NCI-H2171 (cell line): Measurements from ENCODE around the gene CAMK1G.
A peak's percentile ranks its signal among the peaks of the same experiment; 100 is the strongest.

Experiments
- DNase-seq: peaks from one replicate; lab custom pipeline; 2025; lab: John Stamatoyannopoulos, UW

The CAMK1G gene

DNA sequence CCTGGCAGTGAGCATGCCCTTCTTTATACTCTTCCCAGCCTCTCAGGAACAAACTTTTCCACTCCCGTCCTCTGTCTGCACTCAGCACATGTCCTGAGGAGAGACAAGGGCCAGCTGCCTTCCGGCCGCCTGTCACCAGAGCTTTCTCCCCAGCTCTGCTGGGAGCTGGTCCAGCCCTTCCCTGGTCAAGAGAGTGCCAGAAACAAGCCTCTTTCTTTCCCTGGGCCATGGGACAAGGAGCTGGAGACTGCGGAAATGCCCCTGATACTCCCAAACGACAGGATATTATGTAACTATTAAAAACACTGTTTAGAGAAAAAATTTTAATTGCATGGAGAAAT lies 58.3 kb downstream of the CAMK1G start:
- no peak for DNase-seq

DNA sequence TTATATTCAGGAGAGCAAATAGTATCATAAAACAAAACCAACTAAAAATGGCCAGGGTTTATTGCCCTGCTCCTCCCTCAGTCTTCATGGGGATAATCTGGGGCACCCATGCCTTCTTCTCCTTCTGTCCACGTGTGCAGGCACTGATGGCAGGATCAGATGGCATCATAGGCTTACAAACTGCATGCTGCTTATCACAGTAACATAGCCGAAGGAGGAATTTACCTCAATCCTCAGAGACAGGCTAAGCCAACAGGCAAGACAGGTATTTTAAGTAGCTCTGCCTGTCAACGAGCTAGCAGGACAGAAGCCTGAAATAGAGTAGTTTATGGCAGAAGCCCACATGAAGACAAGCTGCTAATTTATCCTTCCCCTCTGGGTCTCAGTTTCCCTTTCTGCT lies 59.3 kb downstream of the CAMK1G start:
- DNase-seq: no peak

DNA sequence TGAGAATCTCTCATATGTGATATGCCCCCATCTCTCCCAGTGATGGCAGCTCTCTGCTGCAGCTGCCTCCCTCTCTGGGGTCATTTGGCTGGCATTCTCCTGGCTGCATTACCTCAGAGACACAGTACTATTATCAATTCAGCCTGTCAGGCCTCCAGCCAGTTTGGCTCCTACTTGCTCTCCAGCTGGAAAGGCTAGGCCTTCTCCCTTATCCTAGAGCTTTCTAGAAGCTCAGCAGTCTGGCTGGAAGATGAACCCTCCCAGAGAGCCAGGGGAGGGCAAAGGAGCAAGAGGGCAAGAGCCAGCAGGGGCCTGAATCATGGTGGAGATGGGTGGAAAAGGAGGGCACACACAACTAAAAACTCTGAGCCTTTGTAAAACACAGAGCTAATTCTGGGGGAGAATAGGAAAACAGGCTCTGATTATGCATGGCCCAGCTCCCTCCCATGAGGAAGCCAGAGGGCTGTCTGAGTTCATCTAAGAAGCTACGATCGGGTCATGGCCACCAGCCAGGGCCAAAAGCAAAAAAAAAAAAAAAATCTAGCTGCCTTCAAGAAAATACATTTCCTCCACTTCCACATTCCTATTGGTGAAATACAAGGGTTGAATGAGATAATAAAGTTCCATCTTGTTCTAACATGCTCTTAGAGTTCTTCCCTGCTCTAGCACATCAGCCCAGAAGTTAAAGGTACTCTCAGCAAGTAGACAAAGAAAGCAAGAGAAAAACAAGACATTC lies 59.9 kb downstream of the CAMK1G start:
- no peak for DNase-seq

DNA sequence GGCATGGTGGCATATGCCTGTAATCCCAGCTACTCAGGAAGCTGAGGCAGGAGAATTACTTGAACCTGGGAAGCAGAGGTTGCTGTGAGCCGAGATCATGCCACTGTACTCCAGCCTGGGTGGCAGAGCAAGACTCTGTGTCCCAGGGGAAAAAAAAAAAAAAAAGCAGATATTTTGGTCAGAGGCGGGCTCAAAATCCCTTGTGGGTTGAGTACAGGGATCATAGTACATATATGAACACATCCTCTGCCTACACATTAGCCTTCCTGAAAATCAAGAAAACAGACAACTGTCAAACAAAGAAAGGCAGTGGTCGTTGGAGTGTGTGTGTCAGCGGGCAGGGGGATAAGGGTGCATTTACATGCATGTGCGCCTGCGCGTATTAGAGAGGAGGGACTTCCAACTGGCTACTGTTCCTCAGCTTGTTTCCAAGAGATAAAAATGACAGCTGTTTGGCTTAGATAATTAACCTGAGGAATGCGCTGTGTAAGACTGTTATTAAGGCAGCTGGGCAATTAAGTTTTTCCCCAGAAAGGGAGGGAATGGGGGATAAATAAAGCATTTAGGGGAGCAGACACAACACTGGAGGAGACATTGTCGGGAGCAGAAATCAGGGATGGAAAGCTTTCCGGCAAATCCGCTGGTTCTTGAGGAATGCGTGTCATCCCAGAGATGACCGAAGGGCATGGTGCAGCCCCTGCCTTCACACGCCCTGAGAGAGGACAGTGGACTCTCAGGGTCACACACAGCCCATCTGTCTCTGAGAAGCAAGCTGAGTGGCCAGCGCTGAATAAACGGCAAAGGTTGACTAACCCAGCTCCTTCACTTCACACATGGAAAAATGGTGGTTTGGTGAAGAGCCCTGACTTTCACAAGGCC lies 62.3 kb downstream of the CAMK1G start:
- DNase-seq: no peak

- no peak for DNase-seq
These were observed 63.0 kb downstream of the CAMK1G start for GRCh38 chr1:209646558-209646957.

DNA sequence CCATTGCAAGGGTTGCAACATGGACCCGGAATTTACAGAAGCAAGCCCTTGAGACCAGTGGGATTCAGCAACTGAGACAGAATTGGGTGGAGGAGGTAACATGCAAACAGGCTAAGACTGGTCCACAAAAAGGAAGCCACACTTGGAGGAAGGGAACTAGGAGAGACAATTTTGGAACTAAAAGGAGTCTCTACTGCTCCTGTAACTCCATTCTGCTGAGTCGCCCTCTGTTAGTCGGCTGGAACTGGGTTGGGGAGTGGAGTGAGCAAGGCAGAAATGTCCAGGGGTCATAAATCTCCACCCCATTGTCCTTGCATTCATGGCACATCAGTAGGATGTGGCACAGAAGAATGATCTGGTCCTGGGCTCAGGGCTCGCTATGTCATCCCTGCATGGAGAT lies 63.6 kb downstream of the CAMK1G start:
- no peak for DNase-seq

DNA sequence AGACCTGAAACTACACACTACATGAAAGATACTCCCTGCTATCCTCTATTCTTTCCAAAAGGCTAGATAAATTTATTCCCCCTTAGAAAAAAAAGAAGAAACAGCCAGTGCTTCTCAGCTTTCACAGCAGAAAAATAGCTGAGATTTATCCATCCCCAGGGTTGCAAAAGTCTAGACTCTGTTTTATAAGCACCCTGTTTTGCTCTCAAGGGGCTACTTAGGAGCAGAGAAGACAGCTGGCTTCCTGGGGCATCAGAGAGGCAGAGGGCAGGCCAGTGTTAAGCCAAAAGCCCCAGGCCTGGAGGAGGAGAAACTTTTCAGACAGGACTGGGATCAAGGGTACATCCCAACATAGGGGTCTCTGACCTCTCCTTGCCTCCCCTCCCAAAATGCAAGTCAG lies 64.8 kb downstream of the CAMK1G start:
- DNase-seq: no peak

DNA sequence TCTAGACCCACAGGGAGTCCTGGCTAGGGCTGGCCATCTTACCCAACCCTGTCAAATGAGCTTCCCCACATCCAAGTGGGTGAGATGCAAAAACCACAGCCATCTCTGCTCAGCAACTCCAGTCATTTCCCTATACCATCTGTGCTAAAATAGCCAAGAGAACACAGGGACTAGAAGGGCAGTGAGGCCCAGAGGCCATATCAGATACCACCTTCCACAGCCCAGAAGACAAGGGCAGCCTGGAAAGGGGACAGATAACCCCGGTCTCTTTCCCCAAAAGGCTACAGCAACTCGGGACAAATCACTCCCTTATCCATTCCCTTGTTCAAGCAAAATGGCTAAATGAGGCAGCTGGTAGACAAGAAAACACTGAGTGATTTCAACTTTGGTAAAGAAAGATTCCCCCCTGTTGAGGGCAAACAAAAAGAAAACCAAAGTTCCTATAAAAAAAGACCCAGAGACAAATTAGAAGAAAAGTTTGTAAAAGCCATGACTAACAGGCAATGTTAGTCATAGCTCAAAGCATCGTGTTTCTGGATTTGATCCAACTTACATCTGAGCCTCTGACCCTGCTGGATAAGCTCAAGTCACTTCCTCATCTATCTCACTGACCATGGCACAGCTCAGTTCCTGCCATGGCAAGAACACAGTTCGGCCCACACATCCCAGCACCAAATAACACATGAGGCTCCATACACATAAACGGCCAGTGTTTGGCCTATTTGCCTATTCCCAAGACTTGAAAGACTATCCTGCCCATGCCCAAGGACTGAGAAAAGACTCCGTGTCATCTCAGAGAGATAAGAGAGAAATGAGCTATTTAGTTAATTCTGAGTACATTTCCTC lies 65.6 kb downstream of the CAMK1G start:
- no peak for DNase-seq

DNA sequence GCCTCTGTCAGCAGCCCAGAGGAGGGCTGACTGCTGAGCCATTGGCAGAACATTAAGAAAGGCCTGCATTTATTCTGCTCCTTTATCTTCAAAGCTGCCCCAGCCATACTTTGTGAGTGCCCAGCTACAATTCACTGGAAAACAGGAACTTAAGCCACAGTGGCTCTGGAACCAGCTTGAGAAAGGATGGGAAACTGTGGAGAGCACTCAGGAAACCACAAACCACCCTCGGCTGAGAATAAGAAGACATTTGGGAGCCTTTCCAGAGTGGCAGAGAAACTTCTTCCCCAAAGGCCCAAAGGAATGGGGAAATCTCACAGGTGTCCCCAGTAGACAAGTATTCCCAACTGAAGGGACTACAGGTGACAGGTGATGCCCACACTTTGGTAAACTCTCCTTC lies 66.9 kb downstream of the CAMK1G start:
- DNase-seq: no peak

GRCh38 chr1:209651138-209651587 lies 67.6 kb downstream of the CAMK1G start:
- DNase-seq: no peak

- no peak for DNase-seq
These were observed 68.7 kb downstream of the CAMK1G start, which contains the start of gene LAMB3 for GRCh38 chr1:209652121-209652735. TSS of gene LAMB3 (minus strand) at chr1:209652425. CDS start at chr1:209650944, 1,481 bp downstream.

- DNase-seq: peak; percentile 71
These were observed 69.4 kb downstream of the CAMK1G start for GRCh38 chr1:209652873-209653401.

DNA sequence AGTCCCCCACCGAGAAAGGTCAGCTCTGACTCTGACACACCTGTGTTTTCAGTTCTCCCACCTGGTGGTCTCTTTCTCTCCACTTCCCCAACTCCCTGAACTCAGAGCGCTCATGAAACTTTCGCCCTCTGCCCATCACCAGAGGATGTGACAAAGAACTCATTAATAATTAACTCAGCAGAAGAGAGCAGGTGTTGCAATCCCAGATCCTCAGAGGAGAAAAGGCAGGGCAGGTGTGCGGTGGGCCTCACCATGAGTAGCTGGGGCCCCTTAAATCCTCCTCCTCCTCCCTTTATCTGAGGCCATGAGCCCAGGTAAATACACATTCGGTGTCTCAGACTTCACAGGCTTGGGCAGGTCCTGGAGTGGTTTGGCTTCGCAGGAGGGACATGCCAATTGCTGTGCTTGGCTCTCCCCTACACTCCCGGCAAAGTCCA lies 70.4 kb downstream of the CAMK1G start:
- DNase-seq: no peak

DNA sequence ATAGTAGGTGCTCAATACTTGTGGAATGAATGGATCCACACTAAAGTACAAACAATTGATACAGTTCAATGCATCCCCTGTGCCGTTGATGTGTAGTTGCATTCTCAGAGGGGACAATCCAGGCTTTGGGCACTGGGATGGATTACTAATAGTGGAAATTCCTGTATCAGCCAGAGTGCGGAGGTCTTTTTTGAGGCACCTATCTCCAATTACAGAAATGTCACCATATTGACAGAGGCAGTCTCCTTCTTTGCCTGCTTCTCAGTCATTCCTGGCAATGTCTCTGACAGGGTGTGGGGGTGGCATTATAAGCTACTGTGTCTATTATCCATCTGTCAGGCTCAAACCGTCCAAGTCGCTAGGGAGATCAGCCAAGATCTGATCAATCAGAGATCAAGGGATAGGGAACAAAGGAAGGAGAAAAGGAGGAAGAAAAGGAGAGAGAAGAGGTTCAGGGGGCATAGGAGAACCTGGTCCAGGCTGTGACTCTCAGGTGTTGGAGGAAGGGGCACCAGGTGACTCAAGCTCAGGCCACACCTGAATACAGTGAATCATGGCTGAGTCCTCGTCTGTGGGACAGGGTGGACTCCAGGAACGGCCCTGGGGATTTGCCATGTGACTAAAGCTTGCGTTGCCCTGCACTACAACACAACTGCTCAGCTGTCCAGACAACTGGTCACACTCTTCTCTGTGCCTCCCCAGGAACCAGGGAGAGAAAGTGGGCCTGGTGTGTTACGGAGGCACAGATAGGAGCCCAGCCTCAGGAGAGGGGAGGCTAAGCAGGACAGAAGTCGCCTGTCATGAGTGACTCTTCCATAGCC lies 72.1 kb downstream of the CAMK1G start:
- no peak for DNase-seq

DNA sequence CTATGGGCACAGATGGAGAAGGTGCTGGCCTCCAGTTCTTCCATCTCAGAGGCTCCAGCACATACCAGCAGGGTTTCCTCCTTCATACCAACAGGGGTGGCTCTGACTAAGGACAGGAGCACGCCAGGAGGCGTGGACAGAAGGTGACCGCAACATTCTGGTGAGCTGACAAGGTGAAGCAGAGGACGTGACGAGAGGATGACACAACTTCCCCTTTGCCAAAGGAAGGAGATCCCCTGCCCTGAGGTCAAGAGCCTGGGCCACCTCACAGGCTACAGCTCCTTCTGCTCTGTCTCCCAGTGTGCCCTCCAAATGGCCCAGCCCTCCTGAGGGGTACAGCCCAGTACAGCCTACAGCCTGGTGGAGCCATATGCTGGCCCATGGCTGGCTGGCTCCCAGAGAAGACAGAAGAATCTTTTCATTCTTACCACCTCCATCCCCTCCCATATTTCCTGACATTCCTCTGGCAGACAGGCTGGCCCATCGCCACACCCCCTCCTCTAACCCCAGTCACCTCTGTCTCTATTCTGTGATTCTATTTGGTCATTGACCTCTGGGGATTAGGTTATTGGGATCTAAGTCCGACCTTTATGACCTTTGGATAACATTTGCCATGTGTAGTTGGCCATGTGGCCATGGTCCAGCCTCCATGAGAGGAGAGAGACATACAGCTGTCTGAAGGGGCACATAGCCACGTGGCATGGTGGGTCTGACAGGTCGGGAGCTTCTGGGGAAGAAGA lies 73.8 kb downstream of the CAMK1G start:
- no peak for DNase-seq

GRCh38 chr1:209657918-209658317 lies 74.4 kb downstream of the CAMK1G start:
- no peak for DNase-seq

- no peak for DNase-seq
These were observed 76.4 kb downstream of the CAMK1G start for GRCh38 chr1:209659909-209660308.

DNA sequence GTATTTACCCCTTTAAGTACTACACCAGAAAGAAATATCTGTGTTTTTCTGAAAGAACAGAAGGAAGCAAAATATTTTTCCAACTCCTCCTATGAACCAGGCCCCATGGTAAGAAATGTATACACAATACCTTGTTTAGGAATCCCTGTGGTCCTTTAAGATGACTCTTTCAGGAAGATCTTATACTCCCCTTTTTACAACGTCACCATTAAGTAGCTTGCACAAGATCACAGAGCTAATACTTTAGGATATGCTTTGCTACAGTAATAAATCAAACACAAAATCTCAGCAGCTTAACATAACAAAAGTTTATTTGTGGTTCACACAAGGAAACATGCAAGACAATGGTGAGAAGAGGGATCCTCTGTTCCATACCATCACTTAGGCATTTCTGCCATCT lies 77.6 kb downstream of the CAMK1G start:
- DNase-seq: no peak

GRCh38 chr1:209662879-209663327 lies 79.4 kb downstream of the CAMK1G start:
- no peak for DNase-seq
